KG1 (cell line): Measurements from ENCODE around the gene MAGOH.
A peak's percentile ranks its signal among the peaks of the same experiment; 100 is the strongest.
"Not testable (repeated sequence)": the region's sequence is repeated elsewhere in the genome, so short reads cannot be mapped to it uniquely, and the experiment has no call there.

ENCODE experiments used
- DNase-seq: peaks from one replicate; lab custom pipeline; 2025; lab: John Stamatoyannopoulos, UW

The MAGOH gene

DNA sequence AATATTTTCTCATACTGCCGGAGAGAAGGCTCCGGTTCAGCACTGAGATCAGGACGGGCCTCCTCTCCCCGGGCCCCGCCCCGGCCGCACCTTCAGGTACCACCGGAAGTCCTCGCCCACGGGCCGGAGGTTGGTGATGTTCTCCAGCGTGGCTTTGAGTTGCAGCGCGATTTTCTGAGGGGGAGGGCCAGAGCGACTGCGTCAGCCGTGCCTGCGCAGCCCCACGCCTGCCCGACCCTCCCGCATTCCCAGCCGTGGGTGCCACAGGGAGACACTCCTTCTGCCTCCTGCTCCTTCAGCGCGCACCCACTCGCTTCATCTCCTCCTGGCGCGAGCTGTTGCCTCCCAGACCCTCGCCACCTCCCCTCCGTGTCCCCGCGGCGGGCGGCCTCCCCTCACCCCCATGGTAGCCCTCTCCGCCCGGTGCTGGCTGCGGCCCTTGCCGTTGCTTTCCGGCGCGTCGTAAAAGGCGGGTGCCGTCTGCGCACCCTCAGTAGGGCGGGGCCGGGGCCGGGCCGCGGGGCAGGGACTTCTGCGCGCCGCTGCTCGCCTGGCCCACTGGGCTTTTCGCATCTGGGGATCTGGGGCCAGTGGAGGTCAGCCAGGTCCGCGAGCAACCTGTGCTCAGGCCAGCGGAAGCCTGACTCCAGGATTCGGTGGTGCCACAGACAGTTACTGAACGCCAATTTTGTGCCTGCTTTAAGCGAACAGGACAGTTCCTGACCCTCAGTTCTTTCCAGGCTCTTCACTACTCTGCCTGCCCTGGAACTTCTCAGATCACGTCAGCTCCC lies 18.0 kb downstream of the MAGOH start, which contains the start of gene CZIB:
TSS of gene CZIB (minus strand) at position 464 of the 791 bp plus-strand sequence. CDS start at position 405, 59 bp downstream.
- DNase-seq: peak; percentile 89

GRCh38 chr1:53219711-53220110 lies 18.6 kb downstream of the MAGOH start:
- no peak for DNase-seq

DNA sequence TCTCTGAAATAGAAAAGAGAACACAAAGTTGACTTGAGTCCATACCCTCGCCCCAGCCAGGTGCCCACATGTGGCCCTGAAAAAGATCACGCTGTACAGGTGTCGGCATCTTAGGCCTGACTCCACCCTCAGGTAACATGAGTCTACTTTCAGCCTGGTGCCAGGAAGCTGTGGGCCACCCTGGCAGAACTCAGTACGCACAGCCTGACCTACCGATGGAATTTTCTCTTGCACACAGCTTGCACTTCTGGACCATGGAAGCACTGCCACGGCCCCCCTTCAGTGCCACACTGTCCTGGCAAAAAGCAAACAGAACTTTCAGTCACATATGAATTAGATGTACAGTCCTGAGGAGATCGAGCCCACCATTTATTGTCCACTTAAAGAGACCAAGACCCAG lies 20.1 kb downstream of the MAGOH start:
- no peak for DNase-seq

DNA sequence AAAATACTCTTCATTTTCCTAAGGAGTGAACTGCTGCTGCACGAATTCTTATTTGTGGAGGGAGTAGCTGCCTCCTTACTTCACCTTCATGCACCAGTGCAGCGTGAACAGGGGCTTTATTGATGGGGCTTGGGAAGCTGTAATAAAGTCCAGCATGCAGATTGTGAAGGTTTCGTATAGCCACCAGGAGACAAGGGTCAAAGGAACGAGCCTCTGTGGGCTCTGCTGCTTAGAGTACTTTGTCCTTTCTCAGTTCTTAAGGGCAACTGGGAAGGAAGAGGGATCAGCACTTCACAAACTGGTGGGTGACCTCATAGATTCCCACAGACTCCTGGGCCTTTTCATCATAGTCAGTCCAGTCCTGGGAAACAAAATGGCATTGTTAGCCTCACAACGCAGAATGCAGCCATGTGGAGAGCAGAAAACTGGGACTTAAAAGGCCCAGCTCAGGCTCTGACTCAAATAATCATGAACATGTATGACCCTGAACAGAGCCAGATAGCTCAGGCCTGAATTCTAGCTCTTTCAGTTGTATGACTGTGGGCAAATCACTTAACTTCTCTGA lies 23.9 kb downstream of the MAGOH start:
- no peak for DNase-seq

GRCh38 chr1:53210954-53211353 lies 27.4 kb downstream of the MAGOH start:
- no peak for DNase-seq

DNA sequence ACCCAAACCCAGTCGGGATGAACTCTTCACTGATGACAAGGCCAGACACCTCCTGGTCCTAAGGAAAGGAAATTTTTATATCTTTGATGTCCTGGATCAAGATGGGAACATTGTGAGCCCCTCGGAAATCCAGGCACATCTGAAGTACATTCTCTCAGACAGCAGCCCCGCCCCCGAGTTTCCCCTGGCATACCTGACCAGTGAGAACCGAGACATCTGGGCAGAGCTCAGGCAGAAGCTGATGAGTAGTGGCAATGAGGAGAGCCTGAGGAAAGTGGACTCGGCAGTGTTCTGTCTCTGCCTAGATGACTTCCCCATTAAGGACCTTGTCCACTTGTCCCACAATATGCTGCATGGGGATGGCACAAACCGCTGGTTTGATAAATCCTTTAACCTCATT lies 28.0 kb downstream of the MAGOH start:
- DNase-seq: no peak

GRCh38 chr1:53207726-53208125 lies 30.6 kb downstream of the MAGOH start:
- DNase-seq: no peak

- DNase-seq: no peak
Measured at GRCh38 chr1:53206735-53207379, 31.5 kb downstream of the MAGOH start.

GRCh38 chr1:53206083-53206685 lies 32.1 kb downstream of the MAGOH start:
- DNase-seq: not testable (repeated sequence)

GRCh38 chr1:53205496-53205895 lies 32.8 kb downstream of the MAGOH start:
- DNase-seq: not testable (repeated sequence)

DNA sequence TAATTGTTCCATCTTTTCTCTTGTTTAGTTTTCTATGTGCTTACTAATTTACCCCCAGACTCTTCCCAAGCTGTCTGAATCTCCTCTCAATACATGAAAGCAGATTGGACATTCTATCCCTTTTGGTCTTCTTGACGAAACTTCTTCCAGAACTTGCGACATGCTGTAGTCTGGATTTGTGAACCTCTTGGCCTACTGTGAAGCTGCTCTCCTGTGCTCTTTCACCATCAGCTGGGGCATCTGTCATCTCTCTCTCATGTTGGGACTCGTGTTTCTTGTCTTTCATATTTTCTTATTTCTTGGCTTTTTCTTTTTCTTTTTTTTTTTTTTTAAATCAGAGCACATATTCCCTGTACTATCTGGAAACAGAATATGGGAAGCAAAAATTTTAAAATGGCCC lies 34.9 kb downstream of the MAGOH start:
- DNase-seq: no peak

DNA sequence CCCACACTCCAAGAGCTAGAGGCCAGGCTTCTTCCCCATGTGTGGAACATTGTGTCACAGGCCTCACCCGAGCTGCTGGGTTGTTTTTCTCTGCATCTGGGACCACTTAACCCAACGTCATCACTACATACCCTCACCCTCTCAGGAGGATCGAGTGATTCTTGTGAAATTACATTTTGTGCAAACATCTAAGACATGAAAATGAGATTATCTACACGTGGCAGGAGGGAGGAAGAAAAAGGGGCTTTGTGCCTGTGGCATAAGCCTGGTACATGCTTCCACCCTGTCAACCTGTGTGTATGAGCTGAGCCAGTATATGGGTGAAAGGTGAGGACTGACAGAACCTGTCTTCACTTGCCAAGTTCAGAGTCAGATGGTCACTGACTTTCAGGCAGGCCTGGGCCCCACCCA lies 40.1 kb downstream of the MAGOH start:
- no peak for DNase-seq

- DNase-seq: no peak
Measured at GRCh38 chr1:53197291-53198200, 40.8 kb downstream of the MAGOH start.

GRCh38 chr1:53196485-53197290 lies 41.6 kb downstream of the MAGOH start, which contains the start of gene CPT2:
CPT2 (plus strand) TSS chr1:53196824; CDS start chr1:53196944, 120 bp downstream.
- DNase-seq: peak; percentile 82

DNA sequence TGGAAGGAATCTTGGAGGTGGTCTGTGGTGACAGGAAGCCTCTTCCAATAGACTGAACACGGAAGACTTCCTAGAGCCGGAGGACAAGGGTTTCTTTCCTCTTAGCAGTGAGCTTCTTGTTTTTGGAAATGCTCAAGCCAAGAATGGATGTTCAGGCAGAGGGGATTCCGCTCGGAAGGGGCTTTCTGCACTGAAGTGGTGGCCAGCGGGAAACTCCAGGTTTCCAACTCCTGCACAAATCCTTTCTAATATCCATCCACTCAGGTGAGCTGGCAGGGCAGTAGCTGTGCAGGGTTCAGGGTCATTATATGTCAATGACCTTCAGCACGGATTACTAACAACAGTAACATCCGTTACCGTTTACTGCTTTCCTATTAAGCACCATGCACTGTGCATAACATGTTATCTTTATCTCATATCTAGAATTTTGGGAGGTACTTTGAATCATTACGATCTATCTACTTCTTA lies 42.3 kb downstream of the MAGOH start:
- DNase-seq: peak; percentile 72

- DNase-seq: no peak
Measured at GRCh38 chr1:53195246-53196016, 42.9 kb downstream of the MAGOH start.

DNA sequence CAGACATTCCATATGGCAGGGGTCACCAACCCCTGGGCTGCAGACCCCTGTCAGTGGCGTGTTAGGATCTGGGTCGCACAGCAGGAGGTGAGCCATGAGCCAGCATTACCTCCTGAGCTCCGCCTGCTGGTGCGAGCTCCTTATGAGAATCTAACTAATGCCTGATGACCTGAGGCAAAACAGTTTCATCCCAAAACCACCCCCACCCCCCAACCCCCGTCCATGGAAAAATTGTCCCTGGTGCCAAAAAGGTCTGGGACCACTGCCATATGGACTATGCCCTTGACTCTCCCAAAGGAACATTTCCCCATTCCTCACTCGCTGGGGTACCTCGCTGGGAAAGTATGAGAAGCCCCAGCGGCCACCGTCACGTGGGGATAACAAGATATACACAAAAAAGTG lies 48.1 kb downstream of the MAGOH start:
- no peak for DNase-seq

GRCh38 chr1:53189061-53189460 lies 49.3 kb downstream of the MAGOH start:
- no peak for DNase-seq

- no peak for DNase-seq
Measured at GRCh38 chr1:53188099-53188498, 50.2 kb downstream of the MAGOH start.

DNA sequence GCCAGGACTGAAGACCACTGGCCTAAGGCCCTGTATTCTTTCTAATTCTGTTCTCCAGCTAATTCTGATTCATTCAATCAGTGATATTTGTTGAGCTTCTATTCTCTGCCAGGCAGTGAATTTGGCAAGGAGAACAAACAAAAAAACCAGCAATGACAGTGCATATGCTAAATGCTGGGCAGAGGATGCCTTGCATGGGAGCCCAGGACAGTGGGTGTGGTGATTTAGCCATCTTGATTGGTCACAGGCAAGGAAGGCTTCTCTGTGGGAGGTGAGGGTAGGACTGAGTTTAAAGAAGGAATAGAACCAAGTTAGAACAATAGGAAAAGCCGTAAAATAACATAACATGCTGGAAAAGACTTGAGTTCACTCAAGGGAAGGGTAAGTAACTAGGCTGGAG lies 50.9 kb downstream of the MAGOH start:
- DNase-seq: no peak
